ENCODE results near the gene IFTAP. TPM values are rescaled to one million over a fixed set of nuclear protein-coding genes. Genes with fewer than 3 reads are reported as not detected.

IFTAP gene
- total RNA-seq, 1 donor from 2014 or later: 31.2 TPM

- Mint-ChIP-seq H3K4me1 (ENCODE audit: low read depth, unreplicated experiment) (no peaks in the 10 kb centered on the region), H3K4me3 (ENCODE audit: unreplicated experiment) (no peak overlapping the region), H3K27ac (ENCODE audit: unreplicated experiment) (no peak overlapping the region), H3K36me3 (ENCODE audit: unreplicated experiment) (no peaks in the 10 kb centered on the region), H3K27me3 (ENCODE audit: unreplicated experiment) (no peaks in the 10 kb centered on the region), H3K9me3 (ENCODE audit: unreplicated experiment) (no peaks in the 10 kb centered on the region)
- DNase-seq: no peak
- no peak for TF ChIP-seq CTCF (IDR thresholded peaks at IDR 0.05; ENCODE audit: partially characterized antibody, unreplicated experiment)
These were observed 2.6 kb downstream of the IFTAP start for GRCh38 chr11:36596880-36597279.

GRCh38 chr11:36598051-36598450 is 3.7 kb downstream of the IFTAP start, which contains the start of gene RAG2:
RAG2 (minus strand) TSS chr11:36598236; CDS start chr11:36594168, 4,068 bp downstream.
- no peak for TF ChIP-seq CTCF (IDR thresholded peaks at IDR 0.05; ENCODE audit: partially characterized antibody, unreplicated experiment)
- Mint-ChIP-seq H3K4me1 (ENCODE audit: low read depth, unreplicated experiment) (no peaks in the 10 kb centered on the region), H3K27me3 (ENCODE audit: unreplicated experiment) (no peaks in the 10 kb centered on the region), H3K27ac (ENCODE audit: unreplicated experiment) (no peak within 1 kb of the TSS), H3K9me3 (ENCODE audit: unreplicated experiment) (no peaks in the 10 kb centered on the region), H3K4me3 (ENCODE audit: unreplicated experiment) (no peak within 1 kb of the TSS), H3K36me3 (ENCODE audit: unreplicated experiment) (no peaks in the 10 kb centered on the region)
- DNase-seq: no peak

GRCh38 chr11:36600180-36600579 is 5.9 kb downstream of the IFTAP start:
- Mint-ChIP-seq H3K9me3 (ENCODE audit: unreplicated experiment) (no peaks in the 10 kb centered on the region), H3K27me3 (ENCODE audit: unreplicated experiment) (no peaks in the 10 kb centered on the region), H3K36me3 (ENCODE audit: unreplicated experiment) (no peaks in the 10 kb centered on the region), H3K27ac (ENCODE audit: unreplicated experiment) (no peak overlapping the region), H3K4me3 (ENCODE audit: unreplicated experiment) (no peak overlapping the region), H3K4me1 (ENCODE audit: low read depth, unreplicated experiment) (no peaks in the 10 kb centered on the region)
- no peak for TF ChIP-seq CTCF (IDR thresholded peaks at IDR 0.05; ENCODE audit: partially characterized antibody, unreplicated experiment)
- no peak for DNase-seq

- no peak overlapping the region for H3K27ac Mint-ChIP-seq (ENCODE audit: unreplicated experiment)
- no peak for DNase-seq
- H3K36me3 Mint-ChIP-seq (ENCODE audit: unreplicated experiment): no peaks in the 10 kb centered on the region
- H3K9me3 Mint-ChIP-seq (ENCODE audit: unreplicated experiment): no peaks in the 10 kb centered on the region
- no peaks in the 10 kb centered on the region for H3K4me1 Mint-ChIP-seq (ENCODE audit: low read depth, unreplicated experiment)
- H3K4me3 Mint-ChIP-seq (ENCODE audit: unreplicated experiment): no peak overlapping the region
- TF ChIP-seq CTCF (IDR thresholded peaks at IDR 0.05; ENCODE audit: partially characterized antibody, unreplicated experiment): no peak
- H3K27me3 Mint-ChIP-seq (ENCODE audit: unreplicated experiment): no peaks in the 10 kb centered on the region
These were observed 6.9 kb downstream of the IFTAP start for GRCh38 chr11:36601155-36601554.

GRCh38 chr11:36602135-36602534 is 7.8 kb downstream of the IFTAP start:
- H3K27ac Mint-ChIP-seq (ENCODE audit: unreplicated experiment): no peak overlapping the region

More at GRCh38 chr11:36602135-36602534, 7.8 kb downstream of the IFTAP start:
- DNase-seq: no peak
- H3K27me3 Mint-ChIP-seq (ENCODE audit: unreplicated experiment): no peaks in the 10 kb centered on the region
- no peaks in the 10 kb centered on the region for H3K9me3 Mint-ChIP-seq (ENCODE audit: unreplicated experiment)
- TF ChIP-seq CTCF (IDR thresholded peaks at IDR 0.05; ENCODE audit: partially characterized antibody, unreplicated experiment): no peak
- no peaks in the 10 kb centered on the region for H3K4me1 Mint-ChIP-seq (ENCODE audit: low read depth, unreplicated experiment)
- no peaks in the 10 kb centered on the region for H3K36me3 Mint-ChIP-seq (ENCODE audit: unreplicated experiment)
- no peak overlapping the region for H3K4me3 Mint-ChIP-seq (ENCODE audit: unreplicated experiment)

Measured in glutamatergic neuron (in vitro differentiated cells).